Glutamatergic neuron (in vitro differentiated cells): Measurements from ENCODE around the gene P3H2. TPM values are rescaled to one million over a fixed set of nuclear protein-coding genes. Genes with fewer than 3 reads are reported as not detected.

ENCODE experiments used
- DNase-seq: peaks from one replicate; pipeline ENCODE4 v3.0.0; 2022
- H3K27ac Mint-ChIP-seq: one replicate; pipeline ENCODE4 v1.8.0; 2020; ENCODE audit warnings: mild to moderate bottlenecking, mixed read lengths, inconsistent platforms; ENCODE audit not compliant: unreplicated experiment
- H3K27me3 Mint-ChIP-seq: one replicate; pipeline ENCODE4 v1.8.0; 2020; ENCODE audit warnings: mild to moderate bottlenecking, moderate library complexity, mixed read lengths, inconsistent platforms; ENCODE audit not compliant: unreplicated experiment
- H3K36me3 Mint-ChIP-seq: one replicate; pipeline ENCODE4 v1.8.0; 2020; ENCODE audit warnings: mild to moderate bottlenecking, mixed read lengths, inconsistent platforms; ENCODE audit not compliant: unreplicated experiment
- H3K4me1 Mint-ChIP-seq: one replicate; pipeline ENCODE4 v1.8.0; 2020; ENCODE audit warnings: mild to moderate bottlenecking, low read depth, mixed read lengths, inconsistent platforms; ENCODE audit not compliant: unreplicated experiment
- H3K4me3 Mint-ChIP-seq: one replicate; pipeline ENCODE4 v1.8.0; 2020; ENCODE audit warnings: mild to moderate bottlenecking, mixed read lengths, inconsistent platforms; ENCODE audit not compliant: unreplicated experiment
- H3K9me3 Mint-ChIP-seq: one replicate; pipeline ENCODE4 v1.8.0; 2020; ENCODE audit warnings: mild to moderate bottlenecking, moderate library complexity, mixed read lengths, inconsistent platforms; ENCODE audit not compliant: unreplicated experiment
- CTCF ChIP-seq: fragments of 200-600 bp; sonication (generic); IDR thresholded peaks from one replicate; pipeline ENCODE4 v1.5.0; 2021; ENCODE audit not compliant: partially characterized antibody, unreplicated experiment
- total RNA-seq: library from RNA; stranded (reverse); fragmentation: NEBNext Ultra II Directional; extraction: Animal tissue kit (Norgen Biotek cat#: 25700); gene quantifications from one replicate; pipeline ENCODE4 v1.2.1, GENCODE V29; 2021; ENCODE audit not compliant: unreplicated experiment

P3H2 gene
- total RNA-seq, 1 donor from 2014 or later, result 28.6 TPM

DNA sequence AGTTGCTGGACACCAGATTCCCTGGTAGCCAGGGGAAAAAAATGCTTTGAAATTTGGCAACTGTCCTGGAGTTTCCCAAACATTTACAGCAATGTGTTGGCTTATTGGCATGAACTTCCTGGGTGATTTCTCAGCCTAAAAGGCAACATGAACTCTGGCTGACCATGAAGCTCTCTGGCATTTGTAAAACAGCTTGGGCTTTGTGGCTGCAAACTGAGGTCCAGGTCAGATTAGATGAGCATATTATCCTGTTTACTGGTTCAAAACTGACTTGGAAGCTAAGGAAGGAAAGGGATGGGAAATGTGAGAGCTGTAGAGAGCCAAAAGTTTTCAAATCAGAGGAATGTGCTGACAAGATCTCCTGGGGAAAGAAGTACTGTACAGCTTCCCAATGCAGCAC, 139.0 kb downstream of the P3H2 start:
- no peaks in the 10 kb centered on the region for H3K9me3 Mint-ChIP-seq

GRCh38 chr3:189978753-189979152, 141.9 kb downstream of the P3H2 start:
- no peaks in the 10 kb centered on the region for H3K4me1 Mint-ChIP-seq
- no peak for TF ChIP-seq CTCF
- peaks cover 2% of the 10 kb centered on the region for H3K27me3 Mint-ChIP-seq
- no peak overlapping the region for H3K27ac Mint-ChIP-seq
- no peaks in the 10 kb centered on the region for H3K36me3 Mint-ChIP-seq
- peaks cover 2% of the 10 kb centered on the region for H3K9me3 Mint-ChIP-seq
- no peak for DNase-seq
- H3K4me3 Mint-ChIP-seq, result no peak overlapping the region

More for the DNA sequence above, 139.0 kb downstream of the P3H2 start:
- no peak for TF ChIP-seq CTCF
- no peak for DNase-seq
- no peaks in the 10 kb centered on the region for H3K4me1 Mint-ChIP-seq
- H3K27me3 Mint-ChIP-seq, result no peaks in the 10 kb centered on the region
- H3K4me3 Mint-ChIP-seq, result no peak overlapping the region
- no peaks in the 10 kb centered on the region for H3K36me3 Mint-ChIP-seq
- H3K27ac Mint-ChIP-seq, result no peak overlapping the region

GRCh38 chr3:189977174-189977573, 143.5 kb downstream of the P3H2 start:
- Mint-ChIP-seq H3K4me1 (no peaks in the 10 kb centered on the region), H3K27ac (no peak overlapping the region), H3K4me3 (no peak overlapping the region), H3K36me3 (no peaks in the 10 kb centered on the region), H3K27me3 (peaks cover 2% of the 10 kb centered on the region), H3K9me3 (peaks cover 2% of the 10 kb centered on the region)
- no peak for DNase-seq
- TF ChIP-seq CTCF, result no peak

GRCh38 chr3:189975391-189975990, 145.2 kb downstream of the P3H2 start:
- Mint-ChIP-seq H3K36me3 (no peaks in the 10 kb centered on the region), H3K9me3 (peaks cover 2% of the 10 kb centered on the region), H3K27me3 (peaks cover 2% of the 10 kb centered on the region), H3K4me1 (no peaks in the 10 kb centered on the region), H3K27ac (no peak overlapping the region), H3K4me3 (no peak overlapping the region)
- no peak for DNase-seq
- no peak for TF ChIP-seq CTCF

DNA sequence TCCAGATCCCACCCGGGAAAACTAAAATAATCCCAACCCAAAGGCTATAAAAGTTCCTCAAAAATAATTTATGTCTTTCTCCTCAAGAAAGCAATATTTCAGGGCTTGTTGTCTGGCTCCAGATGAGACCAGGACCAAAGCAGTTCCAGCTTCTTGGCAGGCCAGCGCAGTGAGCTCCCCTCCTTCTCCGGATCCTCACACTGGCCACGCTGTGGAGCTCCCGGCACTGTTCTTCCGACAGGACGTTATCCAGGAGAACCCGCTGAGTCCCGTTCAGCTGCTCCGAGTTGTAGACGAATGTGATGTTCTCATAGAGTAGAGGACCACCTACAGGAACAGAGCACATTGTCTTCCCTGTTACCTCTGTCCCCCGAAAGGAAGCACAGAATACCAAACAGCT, 146.3 kb downstream of the P3H2 start:
- Mint-ChIP-seq H3K4me1 (no peaks in the 10 kb centered on the region), H3K27me3 (peaks cover 2% of the 10 kb centered on the region), H3K36me3 (no peaks in the 10 kb centered on the region), H3K27ac (no peak overlapping the region), H3K9me3 (peaks cover 2% of the 10 kb centered on the region), H3K4me3 (no peak overlapping the region)
- TF ChIP-seq CTCF, result no peak
- DNase-seq, result no peak
